Keratinocyte (primary cell): Measurements from ENCODE around the gene AXIN1. TPM values are rescaled to one million over a fixed set of nuclear protein-coding genes. Genes with fewer than 3 reads are reported as not detected.

Experiments
- DNase-seq: peaks from one replicate; pipeline ENCODE4 v3.0.0-alpha.2; 2011; ENCODE audit warnings: low read depth, missing footprints, low spot score
- FAIRE-seq: peaks from 2 replicates; lab custom pipeline; 2011; peaks lifted over from hg19 to GRCh38; lab: Jason Lieb, UNC
- H2AFZ ChIP-seq: 2 replicates; pipeline ENCODE4 v1.6.0; 2012; ENCODE audit warnings: low read length, control low read depth, inconsistent platforms; ENCODE audit not compliant: control insufficient read depth
- H3K27ac ChIP-seq: 2 replicates; pipeline ENCODE4 v1.5.1; 2011; ENCODE audit warnings: low read length; ENCODE audit not compliant: control insufficient read depth, insufficient read depth
- H3K27me3 ChIP-seq: 3 replicates; pipeline ENCODE4 v1.6.0; 2011; ENCODE audit warnings: low read length; ENCODE audit not compliant: control insufficient read depth, insufficient read depth; ENCODE audit errors: extremely low read depth
- H3K36me3 ChIP-seq, 2 experiments: 2 replicates in 1 of 2; 3 replicates in 1 of 2; pipeline ENCODE4 v1.5.1; 2011; ENCODE audit warnings: low read length in 2 of 2, mild to moderate bottlenecking in 1 of 2; ENCODE audit not compliant: control insufficient read depth in 2 of 2, insufficient read depth in 2 of 2; ENCODE audit errors: extremely low read depth in 1 of 2
- H3K4me1 ChIP-seq: 3 replicates; pipeline ENCODE4 v1.5.1; 2011; ENCODE audit warnings: low read length; ENCODE audit not compliant: control insufficient read depth, insufficient read depth; ENCODE audit errors: extremely low read depth
- H3K4me2 ChIP-seq: 3 replicates; pipeline ENCODE4 v1.6.0; 2011; ENCODE audit warnings: low read depth, low read length; ENCODE audit not compliant: control insufficient read depth, insufficient read depth; ENCODE audit errors: extremely low read depth
- H3K4me3 ChIP-seq, 3 experiments: fragments of 200-600 bp in 1 of 3; sonication (generic) in 1 of 3; 2 replicates in 2 of 3; 3 replicates in 1 of 3; pipeline ENCODE4 v1.5.1; 2011 to 2016; ENCODE audit warnings: low read length in 3 of 3, mild to moderate bottlenecking in 3 of 3, control low read depth in 2 of 3, inconsistent platforms in 1 of 3, low read depth in 1 of 3, mixed read lengths in 1 of 3, mixed run types in 1 of 3, moderate library complexity in 1 of 3; ENCODE audit not compliant: control insufficient read depth in 2 of 3, insufficient read depth in 2 of 3; ENCODE audit errors: extremely low read depth in 1 of 3
- H3K79me2 ChIP-seq: 2 replicates; pipeline ENCODE4 v1.6.0; 2012; ENCODE audit warnings: low read length; ENCODE audit not compliant: control insufficient read depth, insufficient read depth
- H3K9ac ChIP-seq: 3 replicates; pipeline ENCODE4 v1.6.0; 2011; ENCODE audit warnings: low read length; ENCODE audit not compliant: control insufficient read depth, insufficient read depth; ENCODE audit errors: extremely low read depth
- H3K9me1 ChIP-seq: 3 replicates; pipeline ENCODE4 v1.6.0; 2011; ENCODE audit warnings: low read length; ENCODE audit not compliant: control insufficient read depth, insufficient read depth; ENCODE audit errors: extremely low read depth
- H3K9me3 ChIP-seq: 2 replicates; pipeline ENCODE4 v1.5.1; 2012; ENCODE audit warnings: low read depth, low read length; ENCODE audit not compliant: control insufficient read depth
- H4K20me1 ChIP-seq: 3 replicates; pipeline ENCODE4 v1.6.0; 2011; ENCODE audit warnings: low read length; ENCODE audit not compliant: control insufficient read depth, insufficient read depth; ENCODE audit errors: extremely low read depth
- CTCF ChIP-seq, 3 experiments: IDR thresholded peaks in 1 of 3; conservative IDR thresholded peaks in 1 of 3; optimal IDR thresholded peaks in 1 of 3; 2 replicates in 2 of 3; 3 replicates in 1 of 3; pipeline versions ENCODE3 to v1.5.1; 2011; ENCODE audit warnings: low read length in 3 of 3, mild to moderate bottlenecking in 3 of 3, moderate library complexity in 2 of 3, control low read depth in 1 of 3, inconsistent platforms in 1 of 3; ENCODE audit not compliant: insufficient read depth in 2 of 3; ENCODE audit errors: extremely low read depth in 1 of 3
- EZH2 ChIP-seq: IDR thresholded peaks from one replicate; pipeline ENCODE4 v1.6.1; 2012; ENCODE audit warnings: inconsistent platforms, mild to moderate bottlenecking, low read length, moderate library complexity
- dilution Hi-C: fragments of 300-500 bp; cut with MboI; formaldehyde crosslinking; loops from one replicate; pipeline ENCODE4 v1.7.0; 2020; ENCODE audit warnings: low sequenced_read_pairs; ENCODE audit not compliant: extremely low pct_ligation_motif_present
- polyA plus RNA-seq, 5 experiments: library from polyadenylated mRNA; depleted of rRNA in 3 of 5; stranded (reverse) in 3 of 5; stranded (forward) in 1 of 5; unstranded in 1 of 5; fragments of >200 nt; gene quantifications; 1 replicate in 1 of 5; 2 replicates in 3 of 5; 3 replicates in 1 of 5; pipeline versions ENCODE4 v1.2.1 to v1.2.3, GENCODE V29; 2011 to 2012; ENCODE audit warnings: missing spikeins in 2 of 5, low read depth in 1 of 5, low replicate concordance in 1 of 5

Gene AXIN1
- polyA plus RNA-seq, 1 donor (not counting 4 experiments of a cell fraction or from before 2014, with no cell fraction given), result 8.8 TPM

- Histone ChIP-seq H3K27me3 (no peaks in the 10 kb centered on the region), H3K27ac (no peak overlapping the region), H3K9me3 (no peaks in the 10 kb centered on the region), H3K79me2 (peaks cover 8% of the 10 kb centered on the region), H3K4me3 (no peak overlapping the region), H4K20me1 (no peaks in the 10 kb centered on the region), H3K4me1 (peaks cover 9% of the 10 kb centered on the region), H3K4me2 (no peak overlapping the region), H3K36me3 (peaks cover 0 to 18% of the 10 kb centered on the region in 2 experiments), H2AFZ (no peak overlapping the region), H3K9ac (no peak overlapping the region), H3K9me1 (no peaks in the 10 kb centered on the region)
- TF ChIP-seq CTCF (optimal IDR thresholded peaks at IDR 0.05 in 1 of 3, IDR thresholded peaks at IDR 0.05 in 1 of 3, conservative IDR thresholded peaks at IDR 0.05 in 1 of 3; ENCODE audit: extremely low read depth in 1 of 3, insufficient read depth in 2 of 3, low read length in 3 of 3) (no peak), EZH2 (no peak)
- dilution Hi-C loops, result no loop called here
- FAIRE-seq (no peak), DNase-seq (no peak)
Measured at GRCh38 chr16:374616-374926, 22.0 kb upstream of the AXIN1 start.

GRCh38 chr16:373848-374615 is 21.5 kb upstream of the AXIN1 start:
- Histone ChIP-seq H3K27ac (no peak overlapping the region), H3K9ac (no peak overlapping the region), H3K4me1 (peaks cover 12% of the 10 kb centered on the region), H3K9me1 (no peaks in the 10 kb centered on the region), H3K27me3 (no peaks in the 10 kb centered on the region), H4K20me1 (no peaks in the 10 kb centered on the region), H3K4me2 (no peak overlapping the region), H3K36me3 (peaks cover 2 to 19% of the 10 kb centered on the region in 2 experiments), H3K79me2 (peaks cover 7% of the 10 kb centered on the region), H3K9me3 (no peaks in the 10 kb centered on the region), H2AFZ (no peak overlapping the region), H3K4me3 (no peak overlapping the region)
- no peak for TF ChIP-seq CTCF (optimal IDR thresholded peaks at IDR 0.05 in 1 of 3, IDR thresholded peaks at IDR 0.05 in 1 of 3, conservative IDR thresholded peaks at IDR 0.05 in 1 of 3; ENCODE audit: extremely low read depth in 1 of 3, insufficient read depth in 2 of 3, low read length in 3 of 3)
- no peak for TF ChIP-seq EZH2
- dilution Hi-C loops, result no loop called here
- FAIRE-seq (no peak), DNase-seq (no peak)
